Activated CD8-positive, alpha-beta T cell treated with anti-CD3 and anti-CD28 coated beads for 36 hours (primary cell): Measurements from ENCODE around the gene LIN7C. TPM values are rescaled to one million over a fixed set of nuclear protein-coding genes. Genes with fewer than 3 reads are reported as not detected.

ENCODE experiments used
- ATAC-seq: fragments of 200-7000 bp; cut with Tn5 transposase; one replicate; pipeline ENCODE4 v1.10.0; 2021; ENCODE audit warnings: mild to moderate bottlenecking, moderate library complexity
- CTCF ChIA-PET: fragments of 350-600 bp; sonication (Branson Sonifier 250); formaldehyde crosslinking; loops from one replicate; lab custom pipeline; 2021; ENCODE audit warnings: antibody characterized with exemption; lab: Charles Lee
- POLR2A ChIA-PET: fragments of 350-600 bp; sonication (Branson Sonifier 250); formaldehyde crosslinking; loops from one replicate; lab custom pipeline; 2021; ENCODE audit warnings: antibody characterized with exemption; lab: Charles Lee
- DNase-seq: peaks from one replicate; pipeline ENCODE4 v3.0.0-alpha.2; 2020
- H3K27ac Mint-ChIP-seq: one replicate; pipeline ENCODE4 v1.8.0; 2021; ENCODE audit warnings: mild to moderate bottlenecking, mixed read lengths
- H3K27me3 Mint-ChIP-seq: one replicate; pipeline ENCODE4 v1.8.0; 2021; ENCODE audit warnings: mixed read lengths
- H3K36me3 Mint-ChIP-seq: one replicate; pipeline ENCODE4 v1.8.0; 2021; ENCODE audit warnings: low read depth, mixed read lengths
- H3K4me1 Mint-ChIP-seq: one replicate; pipeline ENCODE4 v1.8.0; 2021; ENCODE audit warnings: low read depth, mixed read lengths
- H3K4me3 Mint-ChIP-seq: one replicate; pipeline ENCODE4 v1.8.0; 2021; ENCODE audit warnings: mild to moderate bottlenecking, moderate library complexity, mixed read lengths
- H3K9me3 Mint-ChIP-seq: one replicate; pipeline ENCODE4 v1.8.0; 2021; ENCODE audit warnings: mixed read lengths
- intact Hi-C: fragments of 100-400 bp; cut with micrococcal nuclease; formaldehyde crosslinking; loops from one replicate; pipeline ENCODE4 v1.10.0; 2022
- total RNA-seq, 2 experiments: library from RNA; stranded (reverse); gene quantifications; one replicate each; pipeline ENCODE4 v1.2.3, GENCODE V29; 2021
- TF ChIP-seq, protein P1 (sequence below): fragments of 200-600 bp; IDR thresholded peaks from one replicate; pipeline ENCODE4 v1.8.0; 2022; ENCODE audit warnings: antibody characterized with exemption, mild to moderate bottlenecking

LIN7C gene
- total RNA-seq, 2 experiments from 2014 or later = 26.9 to 28.9 TPM

DNA sequence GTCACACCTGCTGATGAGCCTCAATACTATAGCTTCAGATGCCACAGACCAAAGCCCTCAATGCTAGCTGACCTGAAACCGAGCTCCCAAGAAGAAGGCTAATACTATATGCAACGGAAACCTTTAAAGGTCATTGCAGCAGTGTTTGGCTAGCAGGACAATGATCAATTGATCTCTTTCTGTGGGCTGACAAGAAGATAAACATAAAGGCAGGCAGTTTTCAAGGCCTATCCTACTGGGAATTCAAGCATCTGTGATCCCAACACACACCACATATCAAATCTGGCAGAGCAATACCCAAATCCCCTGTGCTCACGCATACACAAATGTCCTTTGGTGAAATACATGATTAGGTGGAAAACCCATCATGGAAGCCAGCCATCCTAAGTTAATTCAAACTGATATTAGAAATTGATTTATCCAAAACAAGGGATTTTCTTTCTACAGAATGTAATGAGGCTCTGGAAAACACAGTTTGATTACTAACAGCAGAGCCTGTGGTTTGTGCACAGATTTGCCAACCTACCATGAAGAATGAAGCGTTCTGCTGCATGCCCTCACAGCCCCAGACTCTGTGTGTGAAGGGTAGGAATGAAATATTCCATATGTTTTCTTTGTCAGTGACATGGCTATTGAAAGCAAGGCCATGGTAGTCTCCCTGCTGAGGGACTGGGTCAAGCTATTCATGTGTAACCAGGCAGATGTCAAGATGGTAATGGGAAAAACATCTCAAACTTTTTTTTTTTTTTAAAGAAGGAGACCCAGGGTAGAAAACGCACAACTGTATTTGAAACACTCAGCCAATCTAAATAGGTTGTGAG, 46.2 kb downstream of the LIN7C start:
- H3K4me1 Mint-ChIP-seq = no peaks in the 10 kb centered on the region
- no peak for ATAC-seq
- peaks cover 10% of the 10 kb centered on the region for H3K27me3 Mint-ChIP-seq
- DNase-seq = no peak
- TF ChIP-seq, protein P1, sequence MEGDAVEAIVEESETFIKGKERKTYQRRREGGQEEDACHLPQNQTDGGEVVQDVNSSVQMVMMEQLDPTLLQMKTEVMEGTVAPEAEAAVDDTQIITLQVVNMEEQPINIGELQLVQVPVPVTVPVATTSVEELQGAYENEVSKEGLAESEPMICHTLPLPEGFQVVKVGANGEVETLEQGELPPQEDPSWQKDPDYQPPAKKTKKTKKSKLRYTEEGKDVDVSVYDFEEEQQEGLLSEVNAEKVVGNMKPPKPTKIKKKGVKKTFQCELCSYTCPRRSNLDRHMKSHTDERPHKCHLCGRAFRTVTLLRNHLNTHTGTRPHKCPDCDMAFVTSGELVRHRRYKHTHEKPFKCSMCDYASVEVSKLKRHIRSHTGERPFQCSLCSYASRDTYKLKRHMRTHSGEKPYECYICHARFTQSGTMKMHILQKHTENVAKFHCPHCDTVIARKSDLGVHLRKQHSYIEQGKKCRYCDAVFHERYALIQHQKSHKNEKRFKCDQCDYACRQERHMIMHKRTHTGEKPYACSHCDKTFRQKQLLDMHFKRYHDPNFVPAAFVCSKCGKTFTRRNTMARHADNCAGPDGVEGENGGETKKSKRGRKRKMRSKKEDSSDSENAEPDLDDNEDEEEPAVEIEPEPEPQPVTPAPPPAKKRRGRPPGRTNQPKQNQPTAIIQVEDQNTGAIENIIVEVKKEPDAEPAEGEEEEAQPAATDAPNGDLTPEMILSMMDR = no peak
- no peak overlapping the region for H3K4me3 Mint-ChIP-seq
- H3K36me3 Mint-ChIP-seq = no peaks in the 10 kb centered on the region
- ChIA-PET CTCF (interaction anchor here (1.2 to 2.0 kb wide), 2 partner anchors 26 to 37 kb away, joined by 3 to 6 read pairs; no protein-coding TSS in a partner anchor), POLR2A (no interaction called here)
- H3K27ac Mint-ChIP-seq = no peak overlapping the region
- no peaks in the 10 kb centered on the region for H3K9me3 Mint-ChIP-seq
- intact Hi-C loops = no loop called here

DNA sequence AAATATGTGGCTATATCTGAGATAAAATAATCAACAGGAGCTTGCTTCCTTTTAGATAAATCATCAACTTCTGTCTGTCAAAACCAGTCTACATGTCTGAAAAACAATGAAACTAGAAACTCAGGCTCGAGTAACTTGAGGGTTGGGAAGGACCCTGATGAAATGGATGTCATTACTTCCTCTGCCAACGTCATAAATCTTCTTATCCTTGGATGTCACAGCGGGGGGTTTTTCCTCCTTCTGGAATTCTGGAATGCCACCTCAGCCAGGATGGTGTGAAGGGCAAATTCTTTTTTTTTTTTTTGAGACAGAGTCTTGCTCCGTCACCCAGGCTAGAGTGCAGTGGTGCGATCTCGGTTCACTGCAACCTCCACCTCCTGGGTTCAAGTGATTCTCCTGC, 47.4 kb downstream of the LIN7C start:
- POLR2A ChIA-PET = no interaction called here
- ATAC-seq (no peak), DNase-seq (no peak)
- Mint-ChIP-seq H3K27me3 (peaks cover 10% of the 10 kb centered on the region), H3K4me1 (no peaks in the 10 kb centered on the region), H3K36me3 (no peaks in the 10 kb centered on the region), H3K9me3 (no peaks in the 10 kb centered on the region), H3K27ac (no peak overlapping the region), H3K4me3 (no peak overlapping the region)
- TF ChIP-seq, protein P1 = no peak
- intact Hi-C loops = no loop called here
- CTCF ChIA-PET = interaction anchor here (2.0 kb wide), 1 partner anchor 27 kb away, joined by 6 read pairs; no protein-coding TSS in a partner anchor

DNA sequence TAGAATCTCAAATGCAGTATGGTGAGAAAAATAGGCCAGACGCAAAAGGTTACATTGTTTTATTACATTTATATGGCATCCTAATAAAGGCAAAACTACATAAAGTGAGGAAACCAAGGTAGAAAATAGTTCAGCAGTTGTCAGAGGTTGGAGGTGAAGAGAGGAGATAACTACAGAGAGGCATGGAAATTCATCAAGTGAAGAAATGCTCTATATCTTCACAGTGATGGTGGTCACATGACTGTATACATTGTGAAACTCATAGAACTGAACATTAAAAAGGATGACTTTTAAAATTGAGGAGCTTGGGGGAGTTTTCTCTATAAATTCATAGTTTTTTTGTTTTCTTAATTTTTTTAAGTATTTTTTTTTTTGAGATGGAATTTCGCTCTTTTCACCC, 48.4 kb downstream of the LIN7C start:
- ATAC-seq (no peak), DNase-seq (no peak)
- no peak overlapping the region for H3K4me3 Mint-ChIP-seq
- H3K4me1 Mint-ChIP-seq = no peaks in the 10 kb centered on the region
- no peaks in the 10 kb centered on the region for H3K36me3 Mint-ChIP-seq
- POLR2A ChIA-PET = no interaction called here
- TF ChIP-seq, protein P1 = no peak
- CTCF ChIA-PET = no interaction called here
- no peak overlapping the region for H3K27ac Mint-ChIP-seq
- no peaks in the 10 kb centered on the region for H3K9me3 Mint-ChIP-seq
- peaks cover 9% of the 10 kb centered on the region for H3K27me3 Mint-ChIP-seq
- intact Hi-C loops = no loop called here

DNA sequence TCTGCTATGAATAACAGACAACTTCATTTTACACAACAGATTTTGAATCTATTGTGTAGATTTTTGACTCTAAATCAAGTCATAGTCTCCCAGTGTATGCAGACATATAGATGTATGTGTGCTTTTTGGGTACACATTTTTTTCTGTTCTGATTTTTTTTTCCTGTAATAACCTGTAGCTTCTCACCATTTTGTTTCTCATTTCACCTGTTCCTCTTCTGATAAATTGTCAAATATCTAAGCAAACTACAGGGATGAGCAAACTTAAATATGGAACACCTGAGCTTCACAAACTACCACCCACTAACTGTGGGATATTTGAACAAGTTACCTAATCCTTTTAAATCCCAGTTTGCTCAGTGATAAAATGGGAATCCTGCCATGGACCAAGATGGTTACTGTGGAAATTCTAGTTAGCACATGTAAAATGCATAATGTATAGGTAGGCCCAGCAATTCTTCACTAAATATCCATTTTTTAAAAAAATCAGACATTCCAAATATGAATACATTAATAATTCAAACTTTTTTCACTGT, 49.7 kb downstream of the LIN7C start:
- Mint-ChIP-seq H3K4me1 (no peaks in the 10 kb centered on the region), H3K9me3 (no peaks in the 10 kb centered on the region), H3K4me3 (no peak overlapping the region), H3K27ac (no peak overlapping the region), H3K36me3 (no peaks in the 10 kb centered on the region), H3K27me3 (peaks cover 5% of the 10 kb centered on the region)
- DNase-seq (no peak), ATAC-seq (no peak)
- intact Hi-C loops = no loop called here
- TF ChIP-seq, protein P1 = no peak
- ChIA-PET POLR2A (no interaction called here), CTCF (interaction anchor here (1.2 kb wide), 1 partner anchor 29 kb away, joined by 4 read pairs; no protein-coding TSS in a partner anchor)
